GM18520 (cell line): Measurements from ENCODE around the gene NDST1.

Experiments
- ATAC-seq: cut with Tn5 transposase; IDR thresholded peaks from one replicate; pipeline ENCODE4 v1.9.1; 2021; ENCODE audit not compliant: unreplicated experiment

Gene NDST1

DNA sequence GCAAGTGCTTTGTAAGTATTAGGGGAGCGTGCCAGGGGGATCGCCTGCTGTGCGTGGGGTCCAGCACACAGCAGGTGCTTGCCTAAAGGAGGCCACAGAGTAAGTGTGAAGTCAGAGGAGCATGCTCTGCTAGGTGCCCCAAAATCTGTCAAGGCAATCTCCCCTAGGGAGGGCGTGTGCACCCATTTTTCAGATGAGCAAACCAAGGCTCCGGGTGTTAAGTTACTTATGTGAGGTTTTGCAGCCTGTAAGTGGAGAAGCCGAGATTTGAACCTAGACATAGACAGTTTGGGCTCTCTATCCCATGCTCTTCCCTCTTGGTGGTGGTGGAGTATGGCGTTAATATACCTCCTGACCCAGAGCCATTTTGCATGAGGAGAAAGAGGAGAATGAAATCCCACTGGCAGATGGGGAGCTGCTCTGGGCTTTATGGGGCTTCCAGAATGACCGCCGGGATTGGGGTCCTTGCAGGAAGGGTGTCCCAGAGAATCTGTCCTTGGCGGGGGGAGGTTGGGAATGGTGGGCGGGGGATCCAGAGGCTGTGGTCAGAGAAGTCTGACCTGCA, 14.1 kb downstream of the NDST1 start:
- no peak for ATAC-seq

DNA sequence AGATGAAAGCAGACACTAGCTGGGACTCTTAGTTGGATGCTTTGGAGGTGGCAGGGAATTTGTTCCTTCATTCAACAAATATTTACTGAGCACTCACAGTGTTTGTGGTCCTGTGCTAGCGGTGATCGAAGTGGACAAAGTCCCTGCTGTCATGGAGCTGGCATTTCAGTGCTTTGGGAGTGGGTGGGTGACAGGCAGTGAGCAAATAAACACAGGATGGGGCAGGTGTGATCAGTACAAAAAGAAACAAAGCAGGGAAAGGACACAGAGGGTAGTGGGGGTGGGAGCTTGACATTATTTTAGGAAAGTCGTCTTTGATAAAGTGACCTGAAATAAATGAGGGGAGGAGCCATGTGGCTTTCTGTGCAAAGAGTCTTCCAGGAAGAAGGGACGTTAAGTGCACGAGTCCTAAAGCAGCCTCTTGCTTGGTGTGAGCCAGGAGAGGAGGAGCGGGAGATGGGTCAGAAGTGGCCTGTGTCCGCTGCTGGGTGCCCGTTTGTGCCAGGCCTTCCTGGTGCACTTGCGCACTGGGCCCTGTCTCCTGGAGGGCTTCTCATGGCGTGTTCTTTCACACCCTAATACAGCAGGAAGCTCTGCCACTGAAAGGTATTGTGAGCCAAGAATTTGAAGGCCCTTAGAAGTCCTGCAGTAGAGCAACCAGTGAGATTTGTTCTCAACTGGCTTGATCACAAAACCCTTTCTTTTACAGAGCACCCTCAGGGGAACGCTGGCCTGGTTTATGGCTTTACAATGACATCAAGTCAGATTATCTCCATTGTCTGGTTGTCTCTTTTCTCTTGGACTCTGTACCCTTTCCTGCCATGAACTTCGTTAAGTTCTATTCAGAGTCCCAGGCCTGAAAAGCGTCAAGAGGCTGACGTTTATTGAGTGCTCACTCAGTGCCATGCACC, 14.8 kb downstream of the NDST1 start:
- no peak for ATAC-seq

DNA sequence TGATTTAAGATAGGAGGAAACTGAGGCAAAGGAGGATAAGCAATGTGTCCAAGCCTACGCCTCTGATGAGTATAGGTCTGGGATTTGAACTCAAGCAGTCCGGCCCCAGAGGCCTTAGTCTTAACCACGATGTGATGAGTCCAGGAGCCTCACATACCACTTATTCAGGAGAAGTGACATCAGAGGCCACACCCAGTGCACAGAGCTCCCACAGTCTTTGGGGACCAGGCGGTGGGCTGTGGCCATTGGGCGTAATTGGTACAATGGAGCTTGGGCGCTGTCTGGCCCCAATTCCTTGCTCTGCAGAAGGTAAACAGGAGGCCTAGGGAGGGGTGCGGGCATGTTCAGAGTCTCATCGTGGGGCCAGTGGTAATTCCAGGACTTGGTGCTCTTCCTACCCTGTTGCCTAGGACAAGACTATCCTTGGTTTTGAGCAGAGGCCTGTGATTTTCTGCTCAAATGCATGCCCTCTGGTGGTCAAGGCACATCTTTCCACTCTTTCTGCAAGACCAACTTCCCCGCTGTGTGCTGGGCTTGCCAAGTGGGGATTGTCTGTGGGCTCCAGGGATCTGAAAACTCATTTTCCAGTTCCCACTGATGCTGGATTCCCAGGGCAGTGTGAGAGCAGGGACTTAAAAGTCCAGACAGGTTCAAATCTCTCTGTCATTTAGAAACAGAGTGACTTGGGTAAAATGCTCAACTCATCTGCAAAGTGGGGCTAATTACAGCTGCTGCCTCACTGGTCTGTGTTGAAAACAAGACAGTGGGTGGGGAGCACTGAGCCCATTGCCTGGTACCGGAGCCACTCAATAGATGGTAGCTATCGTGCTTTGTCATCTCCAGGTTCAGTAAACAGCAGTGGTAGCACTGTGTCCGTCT, 15.8 kb downstream of the NDST1 start:
- no peak for ATAC-seq

DNA sequence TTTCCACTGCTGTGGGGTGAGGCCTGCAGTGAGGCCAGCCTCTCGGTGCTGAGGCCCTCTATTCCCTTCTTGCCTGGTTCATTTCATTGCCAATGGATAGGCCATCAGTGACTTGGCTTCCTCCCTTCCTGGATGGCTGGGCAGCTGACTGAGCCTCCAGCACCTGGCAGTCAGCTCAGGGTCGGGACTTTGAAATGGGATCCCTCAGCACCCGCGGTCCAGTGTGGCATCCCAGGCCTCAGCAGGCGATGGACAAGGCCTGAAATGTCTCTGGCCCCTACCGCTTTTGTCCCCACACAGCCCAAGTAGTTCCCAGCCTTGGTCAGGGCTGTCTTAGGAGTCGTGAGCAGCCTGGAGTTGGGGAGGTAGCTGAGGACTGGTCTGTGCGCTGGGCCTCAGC, 17.2 kb downstream of the NDST1 start:
- ATAC-seq: no peak

DNA sequence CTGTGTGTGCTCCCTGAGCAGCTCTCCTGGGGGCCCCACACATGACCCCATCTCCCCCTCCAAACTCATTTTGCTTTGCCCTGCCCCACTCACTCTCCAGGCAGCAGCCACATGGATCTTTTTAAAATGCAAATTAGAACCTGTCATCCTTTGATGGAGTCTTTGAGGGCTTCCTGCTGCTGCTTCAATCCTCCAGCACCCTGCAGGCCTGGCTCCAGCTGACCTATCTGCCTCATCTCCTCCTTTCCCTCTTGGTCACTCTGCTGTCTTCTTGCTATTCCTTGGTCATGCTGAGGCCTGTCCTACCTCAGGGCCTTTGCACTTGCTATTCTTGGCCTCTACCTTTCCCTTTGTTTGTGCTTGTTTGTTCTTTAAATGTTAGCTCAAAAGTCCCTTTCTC, 17.9 kb downstream of the NDST1 start:
- no peak for ATAC-seq

DNA sequence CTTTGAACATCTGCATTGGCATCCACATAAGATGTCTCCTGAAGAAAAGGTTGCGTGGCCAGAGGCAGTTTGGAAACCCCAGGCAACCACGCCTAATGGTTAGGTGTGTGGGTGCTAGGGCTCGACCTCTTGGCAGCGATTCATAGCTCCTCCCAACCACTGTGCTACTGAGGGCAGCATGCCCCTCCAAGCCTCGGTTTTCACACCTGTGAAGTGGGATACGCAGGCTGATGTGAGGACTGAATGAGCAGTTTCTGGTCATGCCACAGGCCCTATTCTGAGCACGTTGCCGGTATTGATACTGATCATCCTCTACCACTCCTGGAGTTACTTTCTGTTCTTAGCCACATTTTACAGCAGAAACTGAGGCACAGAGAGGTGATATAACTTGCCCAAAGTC, 19.1 kb downstream of the NDST1 start:
- no peak for ATAC-seq

DNA sequence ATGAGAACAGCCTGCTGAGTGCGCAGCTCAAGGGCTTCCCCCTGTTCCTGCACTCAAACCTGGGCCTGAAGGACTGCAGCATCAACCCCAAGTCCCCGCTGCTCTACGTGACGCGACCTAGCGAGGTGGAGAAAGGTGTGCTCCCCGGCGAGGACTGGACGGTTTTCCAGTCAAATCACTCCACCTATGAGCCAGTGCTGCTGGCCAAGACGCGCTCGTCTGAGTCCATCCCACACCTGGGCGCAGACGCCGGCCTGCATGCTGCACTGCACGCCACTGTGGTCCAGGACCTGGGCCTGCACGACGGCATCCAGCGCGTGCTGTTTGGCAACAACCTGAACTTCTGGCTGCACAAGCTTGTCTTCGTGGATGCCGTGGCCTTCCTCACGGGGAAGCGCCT, 19.9 kb downstream of the NDST1 start:
- ATAC-seq: no peak

DNA sequence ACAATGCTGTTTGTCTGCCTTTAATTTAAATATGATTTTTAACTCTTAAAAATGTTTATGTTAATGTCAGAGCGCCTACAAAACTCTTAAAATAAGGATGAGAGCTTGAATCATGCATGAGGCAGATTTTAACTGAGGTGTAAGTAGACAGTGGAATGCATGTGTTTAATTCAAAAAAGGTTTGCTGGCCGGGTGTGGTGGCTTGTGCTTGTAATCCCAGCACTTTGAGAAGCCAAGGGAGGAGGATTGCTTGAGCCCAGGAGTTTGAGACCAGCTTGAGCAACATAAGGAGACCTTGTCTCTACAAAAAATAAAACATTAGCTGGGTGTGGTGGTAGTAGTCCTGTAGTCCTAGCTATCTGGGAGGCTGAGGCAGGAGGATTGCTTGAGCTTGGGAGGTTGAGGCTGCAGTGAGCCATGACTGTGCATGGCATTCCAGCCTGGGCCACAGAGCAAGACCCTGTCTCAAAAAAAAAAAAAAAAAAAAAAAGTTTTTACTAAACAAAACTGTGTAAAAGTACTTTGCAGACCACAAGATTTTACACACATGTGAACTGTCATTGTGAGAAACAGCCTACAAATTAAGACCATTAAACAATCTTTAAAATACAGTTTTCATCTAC, 21.1 kb downstream of the NDST1 start:
- no peak for ATAC-seq

DNA sequence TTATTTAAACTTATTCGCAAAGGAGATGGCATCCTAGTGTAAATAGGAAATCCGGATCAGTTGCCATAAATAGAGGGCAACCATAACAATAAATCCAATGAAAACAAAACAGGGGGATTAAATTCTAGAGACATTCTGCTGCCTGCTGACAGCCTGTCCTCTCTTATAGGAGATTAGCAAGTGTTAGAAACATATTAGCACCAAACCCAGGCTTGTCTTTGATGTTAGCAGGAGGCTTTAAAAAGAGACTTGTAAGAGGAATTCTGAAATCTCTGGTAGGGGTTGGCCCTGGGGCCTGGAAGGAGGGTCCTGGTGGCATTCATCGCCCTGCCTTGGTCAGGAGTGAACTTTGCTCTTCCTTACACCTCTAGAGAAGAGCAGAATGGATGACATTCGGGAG, 21.6 kb downstream of the NDST1 start:
- no peak for ATAC-seq

DNA sequence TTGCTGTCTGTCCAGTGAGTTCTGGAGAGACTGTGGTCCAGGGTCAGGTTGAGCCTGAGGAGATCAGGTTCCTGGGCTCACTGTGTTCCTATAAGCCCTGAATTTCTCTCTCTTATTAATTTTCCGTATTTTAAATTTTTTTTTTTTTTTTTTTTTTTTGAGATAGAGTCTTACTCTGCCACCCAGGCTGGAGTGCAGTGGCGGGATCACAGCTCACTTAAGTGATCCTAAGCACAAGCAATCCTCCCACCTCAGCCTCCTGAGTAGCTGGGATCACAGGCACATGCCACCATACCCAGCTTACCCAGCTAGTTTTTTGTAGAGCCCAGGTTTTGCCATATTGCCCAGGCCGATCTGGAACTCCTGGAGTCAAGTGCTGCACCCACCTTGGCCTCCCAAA, 22.5 kb downstream of the NDST1 start:
- no peak for ATAC-seq

DNA sequence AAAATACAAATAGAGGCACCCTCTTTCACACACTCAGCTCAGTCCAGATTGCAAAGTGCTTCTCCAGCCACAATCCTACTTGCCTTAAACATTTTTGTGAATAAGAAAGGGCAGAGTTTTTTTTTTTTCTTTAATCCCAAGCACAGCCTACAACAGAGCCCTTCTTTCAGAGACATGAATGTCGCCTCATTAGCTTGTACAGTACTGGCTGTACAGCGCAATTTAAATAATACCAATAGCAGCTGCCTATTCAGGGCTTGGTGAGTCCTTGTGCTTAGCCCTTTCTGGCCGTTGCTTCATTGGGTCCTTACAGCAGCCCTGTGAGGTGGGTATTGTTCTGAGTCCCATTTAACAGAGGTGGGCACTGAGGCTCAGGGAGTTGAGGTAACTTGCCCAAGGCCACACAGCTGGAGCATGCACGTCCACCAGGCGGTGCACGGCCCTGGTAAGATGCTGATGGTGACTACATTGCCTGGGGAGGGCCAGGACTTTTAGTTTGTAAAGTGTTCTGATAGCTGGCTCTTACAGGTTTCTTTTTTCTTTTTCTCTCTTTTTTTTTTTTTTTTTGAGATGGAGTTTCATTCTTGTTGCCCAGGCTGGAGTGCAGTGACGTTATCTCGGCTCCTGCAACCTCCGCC, 23.1 kb downstream of the NDST1 start:
- no peak for ATAC-seq

DNA sequence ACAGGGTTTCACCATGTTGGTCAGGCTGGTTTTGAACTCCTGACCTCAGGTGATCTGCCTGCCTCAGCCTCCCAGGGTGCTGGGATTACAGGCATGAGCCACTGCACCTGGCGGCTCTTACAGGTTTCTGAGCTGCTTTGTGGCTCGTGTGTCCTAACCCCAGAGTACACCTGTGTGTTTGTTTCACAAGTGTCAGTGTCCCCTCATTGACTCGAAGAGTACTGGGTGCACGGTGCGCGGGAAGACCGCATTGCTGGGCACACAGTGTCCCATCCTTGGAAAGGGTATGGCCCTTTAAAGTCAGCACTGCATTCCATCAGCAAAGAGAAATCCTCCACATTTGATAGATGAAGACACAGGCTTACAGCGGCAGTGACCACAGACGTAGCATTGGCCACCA, 23.8 kb downstream of the NDST1 start:
- ATAC-seq: no peak

DNA sequence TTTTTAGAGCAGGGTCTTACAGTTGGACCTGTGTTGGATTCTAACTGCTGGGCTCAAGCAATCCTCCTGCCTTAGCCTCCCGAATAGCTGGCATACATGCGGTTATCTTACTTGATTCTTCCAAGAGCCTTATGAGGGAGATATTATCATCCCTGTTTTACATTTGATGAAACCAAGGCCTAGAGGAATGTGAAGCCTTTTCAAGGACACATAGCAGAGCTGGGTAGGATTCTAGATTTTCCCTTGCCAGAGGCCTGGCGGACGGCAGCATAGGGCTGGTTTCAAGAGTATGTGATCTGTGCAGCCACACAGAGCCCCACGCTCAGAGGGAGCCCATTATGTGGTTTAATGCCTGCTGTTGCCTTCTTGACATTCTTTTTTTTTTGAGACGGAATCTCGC, 24.2 kb downstream of the NDST1 start:
- ATAC-seq: no peak

DNA sequence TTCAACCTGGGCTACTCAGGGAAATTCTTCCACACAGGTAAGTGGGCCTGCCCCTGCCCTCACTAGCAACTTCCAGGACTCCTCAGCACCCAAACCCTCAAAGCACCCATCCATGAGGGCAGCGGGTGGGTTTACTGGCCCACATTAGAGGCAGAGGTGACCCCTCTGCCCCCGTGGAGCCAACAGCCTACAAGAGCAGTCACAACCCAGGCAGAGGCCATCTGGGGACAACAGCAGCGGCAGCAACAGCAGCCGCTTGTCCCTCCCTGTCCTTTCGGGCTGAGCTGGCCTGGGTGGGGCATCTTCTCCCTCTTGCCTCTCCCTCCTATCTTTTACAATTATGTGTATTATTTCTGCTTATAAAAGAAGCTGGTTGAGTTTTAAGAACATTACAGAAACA, 25.1 kb downstream of the NDST1 start:
- ATAC-seq: no peak

DNA sequence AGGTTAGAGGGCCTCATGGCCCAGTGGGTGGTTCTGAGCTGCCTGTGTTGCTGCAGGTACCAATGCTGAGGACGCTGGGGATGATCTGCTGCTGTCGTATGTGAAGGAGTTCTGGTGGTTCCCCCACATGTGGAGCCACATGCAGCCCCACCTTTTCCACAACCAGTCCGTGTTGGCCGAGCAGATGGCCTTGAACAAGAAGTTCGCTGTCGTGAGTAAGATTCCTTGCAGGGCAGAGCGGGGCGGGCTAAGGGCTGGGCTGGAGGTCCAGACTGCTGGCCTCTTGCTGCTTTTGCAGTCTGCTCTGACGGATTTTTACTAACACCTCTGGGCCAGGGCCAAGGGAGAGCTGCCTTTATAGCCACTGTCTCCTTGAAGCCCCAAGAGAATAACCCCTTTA, 26.9 kb downstream of the NDST1 start:
- no peak for ATAC-seq

DNA sequence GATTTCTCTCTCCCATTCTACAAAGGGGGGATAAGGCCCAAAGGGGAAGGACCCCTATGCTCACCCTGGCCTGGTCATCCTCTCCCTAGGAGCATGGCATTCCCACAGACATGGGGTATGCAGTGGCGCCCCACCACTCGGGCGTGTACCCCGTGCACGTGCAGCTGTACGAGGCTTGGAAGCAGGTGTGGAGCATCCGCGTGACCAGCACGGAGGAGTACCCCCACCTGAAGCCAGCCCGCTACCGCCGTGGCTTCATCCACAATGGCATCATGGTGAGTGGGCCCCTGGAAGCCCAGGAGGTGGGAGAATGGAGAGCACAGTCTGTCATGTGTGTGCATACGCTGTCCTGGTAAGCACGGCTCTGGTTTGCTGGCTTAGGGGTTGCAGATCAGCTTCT, 27.7 kb downstream of the NDST1 start:
- ATAC-seq: no peak

DNA sequence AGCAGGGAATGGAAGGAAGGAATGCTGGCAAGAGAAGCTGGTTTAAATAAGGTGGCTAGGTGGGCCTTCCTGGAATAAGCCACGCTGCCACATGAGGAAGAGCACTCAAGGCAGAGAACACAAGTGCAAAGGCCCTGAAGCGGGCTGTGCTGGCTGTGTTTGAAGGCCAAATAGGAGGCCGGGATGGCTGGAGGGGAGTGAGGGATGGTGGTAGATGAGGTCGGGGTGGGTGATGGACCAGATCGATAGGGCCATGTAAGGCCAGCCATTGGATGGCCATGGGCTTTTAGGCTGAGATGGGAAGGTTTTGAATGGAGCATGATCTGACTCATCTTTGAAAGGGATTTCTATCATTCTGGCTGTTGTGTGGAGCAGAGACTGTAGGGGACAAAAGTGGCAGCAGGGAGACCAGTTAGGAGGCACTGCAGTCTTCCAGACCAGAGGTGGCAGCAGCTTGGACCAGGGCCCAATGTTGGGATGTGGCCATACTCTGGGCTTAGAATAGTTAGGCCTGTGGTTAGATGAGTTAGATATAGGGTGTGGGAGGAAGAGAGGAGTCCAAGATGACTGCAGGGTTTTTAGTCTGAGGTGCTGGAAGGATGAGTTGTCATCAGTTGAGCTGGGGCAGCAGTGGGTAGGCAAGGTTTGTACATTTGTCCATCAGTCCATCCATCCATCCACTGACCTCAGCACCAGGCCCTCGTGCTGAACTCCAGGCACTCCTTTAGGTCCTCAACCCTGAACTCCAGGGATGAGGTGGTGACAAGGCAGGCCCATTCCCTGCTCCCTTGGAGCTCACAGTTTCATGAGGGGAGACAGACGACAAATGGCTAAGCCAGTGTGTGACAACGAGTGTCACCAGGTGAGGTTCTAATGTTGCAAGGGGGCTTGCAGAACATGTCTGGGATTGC, 30.3 kb downstream of the NDST1 start:
- no peak for ATAC-seq

DNA sequence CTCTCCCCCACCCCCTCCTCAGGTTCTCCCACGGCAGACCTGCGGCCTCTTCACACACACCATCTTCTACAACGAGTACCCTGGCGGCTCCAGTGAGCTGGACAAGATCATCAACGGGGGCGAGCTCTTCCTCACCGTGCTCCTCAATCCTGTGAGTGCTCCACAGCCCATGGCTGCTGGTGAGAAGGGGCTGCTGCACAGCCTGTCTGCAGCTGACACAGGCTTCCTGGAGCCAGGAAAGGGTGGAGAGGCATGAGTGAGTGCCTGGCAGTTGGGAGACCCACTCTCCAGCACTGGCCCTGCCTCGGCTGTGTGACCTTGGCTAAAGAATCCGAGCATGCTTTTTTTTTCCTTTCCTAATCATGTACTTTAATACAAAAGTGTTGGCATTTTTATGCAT, 31.3 kb downstream of the NDST1 start:
- no peak for ATAC-seq

DNA sequence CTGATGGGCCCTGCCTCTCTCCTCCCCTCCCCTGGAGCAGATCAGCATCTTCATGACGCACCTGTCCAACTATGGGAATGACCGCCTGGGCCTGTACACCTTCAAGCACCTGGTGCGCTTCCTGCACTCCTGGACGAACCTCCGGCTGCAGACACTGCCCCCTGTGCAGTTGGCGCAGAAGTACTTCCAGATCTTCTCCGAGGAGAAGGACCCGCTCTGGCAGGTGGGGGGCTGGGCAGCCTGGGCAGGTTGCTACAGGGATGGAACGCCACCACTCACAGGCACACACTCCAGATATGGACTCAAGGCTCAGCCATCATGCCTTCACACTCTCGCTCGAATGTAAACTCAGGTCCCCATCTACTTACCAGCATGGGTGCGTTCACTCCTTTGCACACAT, 32.1 kb downstream of the NDST1 start:
- no peak for ATAC-seq
